Hematopoietic multipotent progenitor cell treated with erythropoietin and hydrocortisone succinate and interleukin-3 and kit ligand, for 15 days (in vitro differentiated cells): Measurements from ENCODE around the gene BBS9.

Experiments
- DNase-seq: peaks from one replicate; pipeline ENCODE4 v3.0.0-alpha.2; 2015; ENCODE audit warnings: low spot score

Gene BBS9

GRCh38 chr7:33554046-33554445, 424.7 kb downstream of the BBS9 start:
- no peak for DNase-seq

GRCh38 chr7:33554576-33554975, 425.2 kb downstream of the BBS9 start:
- no peak for DNase-seq

GRCh38 chr7:33556472-33556871, 427.1 kb downstream of the BBS9 start:
- no peak for DNase-seq

- DNase-seq: no peak
Observed at GRCh38 chr7:33558549-33559323, 429.4 kb downstream of the BBS9 start.

- no peak for DNase-seq
Observed at GRCh38 chr7:33559324-33559710, 430.0 kb downstream of the BBS9 start.

GRCh38 chr7:33562996-33563395, 433.6 kb downstream of the BBS9 start:
- DNase-seq: no peak

GRCh38 chr7:33563651-33564050, 434.3 kb downstream of the BBS9 start:
- DNase-seq: no peak

GRCh38 chr7:33578166-33578565, 448.8 kb downstream of the BBS9 start:
- no peak for DNase-seq

- DNase-seq: no peak
Observed at GRCh38 chr7:33578881-33579672, 449.7 kb downstream of the BBS9 start.

GRCh38 chr7:33579673-33579960, 450.3 kb downstream of the BBS9 start:
- no peak for DNase-seq

- no peak for DNase-seq
Observed at GRCh38 chr7:33581236-33581635, 451.9 kb downstream of the BBS9 start.

- no peak for DNase-seq
Observed at GRCh38 chr7:33582104-33582503, 452.7 kb downstream of the BBS9 start.

GRCh38 chr7:33582533-33582932, 453.2 kb downstream of the BBS9 start:
- DNase-seq: no peak

- no peak for DNase-seq
Observed at GRCh38 chr7:33589911-33590310, 460.5 kb downstream of the BBS9 start.

- no peak for DNase-seq
Observed at GRCh38 chr7:33590916-33591315, 461.6 kb downstream of the BBS9 start.

GRCh38 chr7:33591490-33591889, 462.1 kb downstream of the BBS9 start:
- DNase-seq: no peak

- DNase-seq: no peak
Observed at GRCh38 chr7:33592718-33593117, 463.4 kb downstream of the BBS9 start.

GRCh38 chr7:33593611-33594010, 464.2 kb downstream of the BBS9 start:
- DNase-seq: no peak

GRCh38 chr7:33596686-33597085, 467.3 kb downstream of the BBS9 start:
- DNase-seq: no peak

- no peak for DNase-seq
Observed at GRCh38 chr7:33597181-33597580, 467.8 kb downstream of the BBS9 start.

GRCh38 chr7:33601101-33601500, 471.7 kb downstream of the BBS9 start:
- DNase-seq: no peak

- no peak for DNase-seq
Observed at GRCh38 chr7:33601884-33602283, 472.5 kb downstream of the BBS9 start.

GRCh38 chr7:33604056-33604455, 474.7 kb downstream of the BBS9 start:
- DNase-seq: no peak

GRCh38 chr7:33610918-33611317, 481.6 kb downstream of the BBS9 start:
- DNase-seq: no peak
